CD4-positive, alpha-beta T cell treated with Interleukin-17A for 1 hour (primary cell): ENCODE results near the gene HELZ.
"Not testable (repeated sequence)": the region's sequence is repeated elsewhere in the genome, so short reads cannot be mapped to it uniquely, and the experiment has no call there.

ENCODE experiments used
- DNase-seq: peaks from one replicate; pipeline ENCODE4 v3.0.0-alpha.2; 2020

Gene HELZ

GRCh38 chr17:67245073-67245693, at the start of gene HELZ:
Gene HELZ (minus strand): TSS chr17:67245196. CDS start chr17:67218804, 26,392 bp downstream.
- peak; percentile 87 for DNase-seq

GRCh38 chr17:67293251-67294203, 48.5 kb upstream of the HELZ start:
- peak; percentile 74 for DNase-seq

GRCh38 chr17:67290711-67291291, 45.8 kb upstream of the HELZ start:
- DNase-seq: no peak

GRCh38 chr17:67290244-67290643, 45.2 kb upstream of the HELZ start:
- DNase-seq: no peak

- DNase-seq: no peak
Observed at GRCh38 chr17:67289181-67289876, 44.3 kb upstream of the HELZ start.

- DNase-seq: not testable (repeated sequence)
Observed at GRCh38 chr17:67286826-67287225, 41.8 kb upstream of the HELZ start.

GRCh38 chr17:67285360-67285759, 40.4 kb upstream of the HELZ start:
- no peak for DNase-seq

GRCh38 chr17:67283731-67284516, 38.9 kb upstream of the HELZ start:
- no peak for DNase-seq

- no peak for DNase-seq
Observed at GRCh38 chr17:67281743-67282142, 36.7 kb upstream of the HELZ start.

- no peak for DNase-seq
Observed at GRCh38 chr17:67281053-67281452, 36.1 kb upstream of the HELZ start.

GRCh38 chr17:67280279-67280678, 35.3 kb upstream of the HELZ start:
- DNase-seq: no peak

- DNase-seq: no peak
Observed at GRCh38 chr17:67279115-67279514, 34.1 kb upstream of the HELZ start.

- no peak for DNase-seq
Observed at GRCh38 chr17:67278363-67278762, 33.4 kb upstream of the HELZ start.

- DNase-seq: no peak
Observed at GRCh38 chr17:67276075-67276474, 31.1 kb upstream of the HELZ start.

- no peak for DNase-seq
Observed at GRCh38 chr17:67274466-67274865, 29.5 kb upstream of the HELZ start.

GRCh38 chr17:67273900-67274299, 28.9 kb upstream of the HELZ start:
- DNase-seq: no peak

- DNase-seq: peak; percentile 20
Observed at GRCh38 chr17:67272312-67273047, 27.5 kb upstream of the HELZ start.

GRCh38 chr17:67271187-67271586, 26.2 kb upstream of the HELZ start:
- DNase-seq: not testable (repeated sequence)

GRCh38 chr17:67270416-67270815, 25.4 kb upstream of the HELZ start:
- DNase-seq: no peak

GRCh38 chr17:67266496-67266895, 21.5 kb upstream of the HELZ start:
- DNase-seq: no peak

- no peak for DNase-seq
Observed at GRCh38 chr17:67265436-67266019, 20.5 kb upstream of the HELZ start.
